SJSA1 (cell line): Measurements from ENCODE around the gene KRT35. TPM values are rescaled to one million over a fixed set of nuclear protein-coding genes. Genes with fewer than 3 reads are reported as not detected.

Experiments used
- DNase-seq, 2 experiments: peaks; one replicate each; pipeline ENCODE4 v3.0.0-alpha.2; 2015 to 2020; ENCODE audit warnings: low spot score in 2 of 2, low read depth in 1 of 2
- H3K27ac ChIP-seq: fragments of 250-450 bp; sonication (Bioruptor Pico); 2 replicates; pipeline ENCODE4 v1.5.1; 2020; ENCODE audit warnings: mild to moderate bottlenecking, moderate library complexity
- H3K27me3 ChIP-seq: fragments of 250-450 bp; sonication (Bioruptor Pico); replicated peaks from 2 replicates; pipeline ENCODE4 v1.5.1; 2020; ENCODE audit warnings: mild to moderate bottlenecking, moderate library complexity
- H3K36me3 ChIP-seq: fragments of 250-450 bp; sonication (Bioruptor Pico); 2 replicates; pipeline ENCODE4 v1.5.1; 2020; ENCODE audit warnings: mild to moderate bottlenecking
- H3K4me1 ChIP-seq: fragments of 250-450 bp; sonication (Bioruptor Pico); replicated peaks from 2 replicates; pipeline ENCODE4 v1.6.1; 2021; ENCODE audit warnings: mild to moderate bottlenecking
- H3K4me3 ChIP-seq: fragments of 250-450 bp; sonication (Bioruptor Pico); 2 replicates; pipeline ENCODE4 v1.5.1; 2020; ENCODE audit warnings: mild to moderate bottlenecking
- H3K9me3 ChIP-seq: fragments of 250-450 bp; sonication (Bioruptor Pico); replicated peaks from 2 replicates; pipeline ENCODE4 v1.5.1; 2020; ENCODE audit warnings: mild to moderate bottlenecking
- total RNA-seq: library from RNA; depleted of rRNA; stranded (reverse); fragments of >200 nt; shearing (Covaris generic); gene quantifications from 2 replicates; pipeline ENCODE4 v1.2.3, GENCODE V29; 2014

The KRT35 gene
- total RNA-seq, 1 experiment from 2014 or later = not detected

DNA sequence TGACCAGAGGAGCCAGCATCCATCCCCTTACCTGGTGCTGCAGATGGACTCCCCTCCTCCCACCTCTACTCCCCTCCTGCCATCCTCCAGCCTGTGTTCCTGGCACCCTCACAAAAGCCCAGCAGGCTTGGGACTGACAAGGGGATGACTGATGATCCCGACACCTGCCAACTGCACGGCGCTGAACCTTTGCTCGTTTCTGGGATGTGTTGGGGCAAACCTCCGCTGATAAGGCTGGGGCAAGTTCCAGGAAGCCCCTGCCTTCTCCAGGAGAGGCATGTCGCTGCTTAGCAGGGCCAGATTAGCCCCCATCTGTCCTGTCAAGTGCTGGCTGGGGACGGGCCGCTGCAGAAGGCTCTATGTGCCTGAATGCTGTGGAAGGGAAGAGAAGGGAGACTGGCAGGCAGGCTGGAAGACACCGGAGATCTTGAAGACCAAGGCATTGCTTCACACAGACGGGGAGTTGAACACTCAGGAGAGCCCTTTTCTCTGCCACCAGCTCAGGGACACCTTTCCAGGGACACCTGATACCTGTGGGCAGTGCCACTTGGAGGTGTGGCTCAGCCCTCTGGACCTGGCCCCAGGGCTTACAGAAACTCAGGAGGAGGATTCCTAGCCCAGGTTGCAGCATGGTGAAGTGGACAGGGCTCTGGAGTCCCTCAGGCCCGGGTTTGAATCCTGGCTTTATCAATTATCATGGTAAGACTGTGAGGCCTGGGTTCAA, 38.7 kb upstream of the KRT35 start:
- Histone ChIP-seq H3K27me3 (no peaks in the 10 kb centered on the region), H3K9me3 (no peaks in the 10 kb centered on the region), H3K4me3 (no peak overlapping the region), H3K4me1 (peaks cover 41% of the 10 kb centered on the region), H3K27ac (no peak overlapping the region), H3K36me3 (no peaks in the 10 kb centered on the region)
- DNase-seq = no peak

- peaks cover 41% of the 10 kb centered on the region for H3K4me1 ChIP-seq
- DNase-seq = no peak
- no peaks in the 10 kb centered on the region for H3K27me3 ChIP-seq
- H3K4me3 ChIP-seq = no peak within 1 kb of the TSS
- H3K9me3 ChIP-seq = no peaks in the 10 kb centered on the region
- H3K27ac ChIP-seq = no peak within 1 kb of the TSS
- no peaks in the 10 kb centered on the region for H3K36me3 ChIP-seq
Measured at GRCh38 chr17:41518789-41519449, 38.0 kb upstream of the KRT35 start, which contains the start of gene KRT15. Gene KRT15 (minus strand): TSS chr17:41518890. CDS start chr17:41518827, 63 bp downstream.

DNA sequence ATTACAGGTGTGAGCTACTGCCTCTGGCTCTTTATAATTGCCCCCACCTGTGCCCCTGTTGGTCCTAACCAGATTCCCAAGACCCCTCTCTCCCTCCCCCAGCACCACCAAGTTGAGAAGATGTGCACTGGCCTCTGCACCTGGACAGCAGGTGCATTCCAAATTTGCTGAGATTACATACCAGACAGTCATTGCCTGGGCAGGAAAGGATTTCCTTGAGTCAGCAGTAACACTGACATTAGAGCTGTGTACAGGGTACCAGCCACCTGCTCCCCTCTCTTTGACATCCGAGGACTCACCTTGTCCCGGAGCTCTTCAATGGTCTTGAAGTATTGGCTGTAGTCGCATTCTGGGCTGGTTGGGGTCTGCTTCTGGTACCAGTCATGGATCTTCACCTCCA, 37.1 kb upstream of the KRT35 start:
- no peak overlapping the region for H3K4me3 ChIP-seq
- H3K27me3 ChIP-seq = no peaks in the 10 kb centered on the region
- H3K9me3 ChIP-seq = no peaks in the 10 kb centered on the region
- peaks cover 39% of the 10 kb centered on the region for H3K4me1 ChIP-seq
- no peaks in the 10 kb centered on the region for H3K36me3 ChIP-seq
- DNase-seq = no peak
- H3K27ac ChIP-seq = no peak overlapping the region

GRCh38 chr17:41516830-41517283, 35.9 kb upstream of the KRT35 start:
- no peaks in the 10 kb centered on the region for H3K36me3 ChIP-seq
- H3K4me1 ChIP-seq = peaks cover 33% of the 10 kb centered on the region
- H3K27ac ChIP-seq = no peak overlapping the region
- no peaks in the 10 kb centered on the region for H3K9me3 ChIP-seq
- DNase-seq = no peak
- no peaks in the 10 kb centered on the region for H3K27me3 ChIP-seq
- H3K4me3 ChIP-seq = no peak overlapping the region

DNA sequence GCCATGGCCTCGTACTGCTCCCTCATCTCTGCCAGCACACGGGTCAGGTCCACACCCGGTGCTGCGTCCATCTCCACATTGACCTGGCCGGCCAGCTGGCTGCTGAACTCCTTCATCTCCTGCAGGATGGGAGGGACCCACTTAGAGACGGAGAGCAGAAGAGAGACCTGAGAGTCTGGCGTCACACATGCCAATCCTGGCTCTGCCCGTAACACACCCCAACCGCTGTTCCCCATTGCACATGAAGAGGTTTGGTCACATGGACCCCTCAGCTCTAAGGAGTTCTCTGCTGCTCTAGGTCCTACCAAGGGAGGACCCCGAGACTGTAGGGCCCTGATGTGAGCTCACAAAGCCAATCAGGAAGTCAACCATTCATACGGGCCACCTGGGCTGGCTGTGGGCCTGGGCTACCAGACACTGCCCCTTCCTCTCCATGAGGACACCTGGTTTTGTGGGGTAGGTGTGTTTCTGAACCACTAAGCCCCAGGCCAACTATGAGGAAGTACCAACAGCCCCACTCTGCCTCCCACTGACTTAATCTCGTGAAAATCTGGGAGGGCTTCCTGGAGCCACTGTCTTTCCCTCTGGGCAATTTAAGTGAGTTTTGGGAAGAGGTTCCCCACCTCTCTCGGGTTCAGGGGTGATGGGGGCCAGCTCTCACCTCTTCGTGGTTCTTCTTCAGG, 35.3 kb upstream of the KRT35 start:
- Histone ChIP-seq H3K4me1 (peaks cover 28% of the 10 kb centered on the region), H3K27me3 (no peaks in the 10 kb centered on the region), H3K4me3 (no peak overlapping the region), H3K27ac (no peak overlapping the region), H3K36me3 (no peaks in the 10 kb centered on the region), H3K9me3 (no peaks in the 10 kb centered on the region)
- DNase-seq = no peak

- DNase-seq = peak in 1 of 2 experiments; percentile 45
- Histone ChIP-seq H3K4me1 (peaks cover 10% of the 10 kb centered on the region), H3K4me3 (no peak overlapping the region), H3K36me3 (no peaks in the 10 kb centered on the region), H3K27ac (no peak overlapping the region), H3K9me3 (no peaks in the 10 kb centered on the region), H3K27me3 (no peaks in the 10 kb centered on the region)
Measured at GRCh38 chr17:41513168-41513547, 32.2 kb upstream of the KRT35 start.

GRCh38 chr17:41512546-41513167, 31.7 kb upstream of the KRT35 start:
- no peak overlapping the region for H3K27ac ChIP-seq
- no peaks in the 10 kb centered on the region for H3K27me3 ChIP-seq
- no peaks in the 10 kb centered on the region for H3K36me3 ChIP-seq
- H3K4me3 ChIP-seq = no peak overlapping the region
- H3K9me3 ChIP-seq = no peaks in the 10 kb centered on the region
- H3K4me1 ChIP-seq = peaks cover 10% of the 10 kb centered on the region
- DNase-seq = no peak

- no peaks in the 10 kb centered on the region for H3K27me3 ChIP-seq
- no peak for DNase-seq
- peaks cover 10% of the 10 kb centered on the region for H3K4me1 ChIP-seq
- H3K36me3 ChIP-seq = no peaks in the 10 kb centered on the region
- H3K9me3 ChIP-seq = no peaks in the 10 kb centered on the region
- H3K4me3 ChIP-seq = no peak overlapping the region
- no peak overlapping the region for H3K27ac ChIP-seq
Measured at GRCh38 chr17:41511716-41512115, 30.8 kb upstream of the KRT35 start.

GRCh38 chr17:41511116-41511515, 30.2 kb upstream of the KRT35 start:
- H3K27me3 ChIP-seq = no peaks in the 10 kb centered on the region
- no peaks in the 10 kb centered on the region for H3K36me3 ChIP-seq
- H3K4me1 ChIP-seq = peaks cover 10% of the 10 kb centered on the region
- no peak overlapping the region for H3K4me3 ChIP-seq
- H3K9me3 ChIP-seq = no peaks in the 10 kb centered on the region
- DNase-seq = no peak
- H3K27ac ChIP-seq = no peak overlapping the region

- Histone ChIP-seq H3K4me3 (no peak overlapping the region), H3K36me3 (no peaks in the 10 kb centered on the region), H3K27ac (no peak overlapping the region), H3K4me1 (peaks cover 10% of the 10 kb centered on the region), H3K9me3 (no peaks in the 10 kb centered on the region), H3K27me3 (no peaks in the 10 kb centered on the region)
- no peak for DNase-seq
Measured at GRCh38 chr17:41510251-41511065, 29.5 kb upstream of the KRT35 start.

DNA sequence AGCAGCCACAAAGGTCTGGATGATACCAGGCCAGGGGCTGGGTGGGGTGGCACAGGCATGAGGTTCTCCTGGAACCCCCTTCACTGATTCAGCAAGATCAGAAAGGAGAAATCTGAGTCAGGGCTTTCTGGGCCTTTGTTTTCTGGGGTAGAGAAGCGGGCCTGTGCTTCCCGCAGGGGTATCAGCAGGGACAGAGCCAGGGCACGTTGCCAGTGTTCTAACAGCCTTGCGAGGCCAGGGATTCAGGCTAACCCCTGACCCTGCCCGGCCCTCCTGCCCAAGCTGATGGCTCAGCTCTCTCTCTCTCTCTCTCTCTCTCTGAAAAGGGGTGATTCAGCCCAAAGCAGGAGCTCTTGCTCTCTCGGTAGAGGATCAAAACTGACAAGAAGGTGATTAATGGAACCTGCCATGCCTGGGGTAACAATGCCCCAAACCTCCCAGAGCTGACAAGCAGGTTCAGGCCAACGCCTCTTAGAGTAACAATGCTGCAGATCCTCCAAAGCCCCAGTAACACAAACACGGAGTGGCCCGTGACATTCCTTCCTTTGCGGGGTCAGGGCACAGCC, 26.4 kb upstream of the KRT35 start:
- Histone ChIP-seq H3K27ac (no peak overlapping the region), H3K4me3 (no peak overlapping the region), H3K4me1 (no peaks in the 10 kb centered on the region), H3K27me3 (no peaks in the 10 kb centered on the region), H3K36me3 (no peaks in the 10 kb centered on the region), H3K9me3 (no peaks in the 10 kb centered on the region)
- no peak for DNase-seq

DNA sequence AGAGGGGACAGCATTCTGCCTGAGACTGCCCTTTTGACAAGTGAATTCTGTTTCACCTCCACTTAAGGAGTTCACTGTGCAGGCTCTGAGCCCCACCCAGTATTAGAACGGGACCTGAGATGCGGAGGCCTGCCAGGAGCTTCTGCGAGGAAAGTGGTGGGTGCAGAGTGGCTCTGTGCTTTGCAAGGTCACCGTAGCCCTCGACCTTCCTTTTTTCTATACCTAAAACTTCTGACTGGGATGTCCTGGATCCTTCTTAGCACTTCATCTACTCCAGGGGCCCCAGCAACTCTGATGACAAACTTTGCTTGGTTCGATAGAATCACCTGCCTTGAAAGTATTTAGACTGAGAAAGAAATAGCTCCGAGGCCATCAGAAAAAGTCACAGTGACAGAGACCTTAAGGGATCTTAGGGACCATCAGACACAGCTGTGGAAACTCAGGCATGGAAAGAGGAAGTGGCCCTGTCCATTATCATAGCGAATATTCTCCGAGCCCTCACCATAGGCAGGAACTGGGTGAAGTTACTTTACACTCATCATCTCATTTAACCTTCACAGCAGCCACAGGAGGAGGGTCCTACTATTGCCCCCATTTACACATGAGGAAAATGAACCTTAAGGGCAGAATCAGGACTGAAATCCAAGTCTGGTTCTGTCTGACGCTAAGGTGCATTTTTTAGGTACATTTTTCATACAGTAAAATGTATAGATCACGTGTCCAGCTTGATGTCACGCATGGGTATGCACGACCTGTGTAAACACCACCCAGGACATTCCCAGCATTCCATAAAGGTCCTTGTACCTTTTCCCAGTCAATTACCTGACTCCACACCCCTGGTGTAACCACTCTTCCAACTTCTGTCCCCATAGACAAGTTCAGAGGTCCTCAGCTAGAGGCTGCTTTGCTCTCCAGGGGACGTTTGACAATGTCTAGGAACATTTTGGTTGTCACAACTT, 25.1 kb upstream of the KRT35 start:
- Histone ChIP-seq H3K27ac (no peak overlapping the region), H3K4me1 (no peaks in the 10 kb centered on the region), H3K9me3 (no peaks in the 10 kb centered on the region)

More for the DNA sequence above, 25.1 kb upstream of the KRT35 start:
- H3K4me3 ChIP-seq = no peak overlapping the region
- H3K27me3 ChIP-seq = no peaks in the 10 kb centered on the region
- no peak for DNase-seq
- H3K36me3 ChIP-seq = no peaks in the 10 kb centered on the region
